Dendritic cell treated with granulocyte-macrophage colony-stimulating factor and Interleukin-4, amounts not matched to agents 40 ng/mL and 50 ng/mL, for 4 days (primary cell): ENCODE data around the gene ELOB.

Source experiments
- H3K27ac Mint-ChIP-seq: one replicate; pipeline ENCODE4 v1.8.0; 2022; ENCODE audit warnings: mild to moderate bottlenecking, mixed read lengths
- H3K27me3 Mint-ChIP-seq: one replicate; pipeline ENCODE4 v1.8.0; 2022; ENCODE audit warnings: mild to moderate bottlenecking, mixed read lengths
- H3K36me3 Mint-ChIP-seq: one replicate; pipeline ENCODE4 v1.8.0; 2022; ENCODE audit warnings: low read depth, mixed read lengths
- H3K4me1 Mint-ChIP-seq: one replicate; pipeline ENCODE4 v1.8.0; 2022; ENCODE audit warnings: low read depth, mixed read lengths
- H3K4me3 Mint-ChIP-seq: one replicate; pipeline ENCODE4 v1.8.0; 2022; ENCODE audit warnings: mild to moderate bottlenecking, moderate library complexity, mixed read lengths
- H3K9me3 Mint-ChIP-seq: one replicate; pipeline ENCODE4 v1.8.0; 2022; ENCODE audit warnings: mixed read lengths
- intact Hi-C: fragments of 100-400 bp; cut with micrococcal nuclease; formaldehyde crosslinking; loops from one replicate; pipeline ENCODE4 v1.15.0; 2022

Gene ELOB

GRCh38 chr16:2777231-2777902 is at the start of gene ELOB:
ELOB (minus strand) TSS chr16:2777280; CDS start chr16:2777239, 41 bp downstream.
- H3K27me3 Mint-ChIP-seq: peaks cover 2% of the 10 kb centered on the region
- H3K4me3 Mint-ChIP-seq: peak within 1 kb of the TSS; percentile 90
- intact Hi-C loops: loop anchor here (1.0 to 5.0 kb wide), 3 partner anchors 17 to 40 kb away; partner anchors contain the start of genes PRSS21 and SRRM2
- H3K27ac Mint-ChIP-seq: peak within 1 kb of the TSS; percentile 99
- H3K36me3 Mint-ChIP-seq: peaks cover 59% of the 10 kb centered on the region
- peaks cover 58% of the 10 kb centered on the region for H3K4me1 Mint-ChIP-seq
- no peaks in the 10 kb centered on the region for H3K9me3 Mint-ChIP-seq

DNA sequence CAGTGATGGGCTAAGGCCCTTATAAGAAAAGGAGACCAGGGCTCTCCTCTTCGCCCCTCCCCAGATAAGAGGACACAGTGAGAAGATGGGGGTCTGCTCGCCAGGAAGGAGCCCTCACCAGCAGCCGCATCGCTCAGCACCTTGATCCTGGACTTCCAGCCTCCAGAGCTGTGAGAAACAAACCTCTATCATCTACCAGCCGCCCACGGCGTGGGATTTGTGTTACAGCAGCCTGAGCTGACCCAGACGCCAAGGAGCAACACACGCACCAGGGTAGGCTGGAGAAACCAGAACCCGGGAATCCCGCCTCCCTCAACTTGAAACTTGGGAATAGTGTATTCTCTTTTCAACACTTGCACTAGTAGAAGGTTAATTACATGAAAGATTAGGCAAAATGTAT is 48.8 kb upstream of the ELOB start:
- intact Hi-C loops: no loop called here
- H3K4me3 Mint-ChIP-seq: no peak overlapping the region
- H3K27me3 Mint-ChIP-seq: peaks cover 11% of the 10 kb centered on the region
- H3K4me1 Mint-ChIP-seq: peaks cover 21% of the 10 kb centered on the region
- H3K27ac Mint-ChIP-seq: no peak overlapping the region
- no peaks in the 10 kb centered on the region for H3K9me3 Mint-ChIP-seq
- H3K36me3 Mint-ChIP-seq: peaks cover 4% of the 10 kb centered on the region

- Mint-ChIP-seq H3K36me3 (no peaks in the 10 kb centered on the region), H3K27me3 (peaks cover 11% of the 10 kb centered on the region), H3K4me1 (peaks cover 14% of the 10 kb centered on the region), H3K27ac (no peak overlapping the region), H3K4me3 (no peak overlapping the region), H3K9me3 (no peaks in the 10 kb centered on the region)
- intact Hi-C loops: no loop called here
Observed at GRCh38 chr16:2825049-2825742, 48.1 kb upstream of the ELOB start.

- Mint-ChIP-seq H3K4me1 (peaks cover 9% of the 10 kb centered on the region), H3K36me3 (no peaks in the 10 kb centered on the region), H3K4me3 (no peak overlapping the region), H3K9me3 (no peaks in the 10 kb centered on the region), H3K27me3 (peaks cover 11% of the 10 kb centered on the region), H3K27ac (no peak overlapping the region)
- intact Hi-C loops: no loop called here
Observed at GRCh38 chr16:2824626-2825025, 47.5 kb upstream of the ELOB start.

DNA sequence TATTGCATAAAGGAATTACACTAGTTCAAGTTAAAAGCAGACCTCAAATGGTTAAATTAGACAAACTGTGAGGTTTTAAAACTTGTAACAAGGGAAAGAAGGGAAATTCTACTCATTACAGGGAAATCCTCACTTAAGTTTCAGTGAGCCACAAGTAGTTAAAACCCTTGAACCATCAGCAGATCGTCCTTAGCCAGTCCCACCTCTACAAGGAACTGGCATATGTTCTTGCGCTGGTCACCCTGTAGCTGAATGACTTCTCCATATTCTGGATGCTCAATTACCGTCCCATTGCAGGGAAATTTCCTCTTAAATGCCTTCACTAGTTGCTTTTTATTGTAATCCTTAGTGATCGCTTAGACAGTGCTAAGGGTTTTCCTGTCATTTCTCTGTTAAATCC is 45.4 kb upstream of the ELOB start:
- H3K27ac Mint-ChIP-seq: no peak overlapping the region
- H3K4me3 Mint-ChIP-seq: no peak overlapping the region
- peaks cover 25% of the 10 kb centered on the region for H3K4me1 Mint-ChIP-seq
- H3K36me3 Mint-ChIP-seq: no peaks in the 10 kb centered on the region
- H3K9me3 Mint-ChIP-seq: no peaks in the 10 kb centered on the region
- peaks cover 13% of the 10 kb centered on the region for H3K27me3 Mint-ChIP-seq
- intact Hi-C loops: no loop called here

GRCh38 chr16:2822158-2822495 is 45.0 kb upstream of the ELOB start:
- H3K27me3 Mint-ChIP-seq: peaks cover 13% of the 10 kb centered on the region
- H3K4me3 Mint-ChIP-seq: no peak overlapping the region
- no peaks in the 10 kb centered on the region for H3K9me3 Mint-ChIP-seq
- intact Hi-C loops: no loop called here
- H3K36me3 Mint-ChIP-seq: no peaks in the 10 kb centered on the region
- peak overlapping the region; percentile 22 for H3K27ac Mint-ChIP-seq
- H3K4me1 Mint-ChIP-seq: peaks cover 27% of the 10 kb centered on the region

DNA sequence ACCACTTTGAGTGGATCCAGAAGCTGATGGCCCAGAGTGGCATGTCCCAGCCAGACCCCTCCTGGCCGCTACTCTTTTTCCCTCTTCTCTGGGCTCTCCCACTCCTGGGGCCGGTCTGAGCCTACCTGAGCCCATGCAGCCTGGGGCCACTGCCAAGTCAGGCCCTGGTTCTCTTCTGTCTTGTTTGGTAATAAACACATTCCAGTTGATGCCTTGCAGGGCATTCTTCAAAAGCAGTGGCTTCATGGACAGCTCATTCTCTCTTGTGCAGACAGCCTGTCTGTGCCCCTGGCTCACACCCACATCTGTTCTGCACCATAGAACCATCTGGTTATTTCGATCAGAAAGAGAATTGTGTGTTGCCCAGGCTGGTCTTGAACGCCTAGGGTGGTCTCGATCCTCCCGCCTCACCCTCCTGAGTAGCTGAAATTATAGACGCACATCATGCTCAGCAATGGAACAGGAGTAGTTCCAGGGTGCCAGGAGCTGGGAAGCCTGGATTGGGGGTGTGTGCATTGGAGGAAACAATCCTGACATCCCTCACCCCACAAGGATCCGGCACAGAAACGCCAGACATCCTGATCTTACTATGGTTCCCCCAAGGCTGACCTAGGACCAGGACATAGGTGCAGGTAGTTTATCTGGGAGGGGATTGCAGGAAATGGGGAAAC is 44.5 kb upstream of the ELOB start:
- Mint-ChIP-seq H3K9me3 (no peaks in the 10 kb centered on the region), H3K27me3 (peaks cover 13% of the 10 kb centered on the region), H3K27ac (peak overlapping the region; percentile 22), H3K4me1 (peaks cover 29% of the 10 kb centered on the region), H3K36me3 (no peaks in the 10 kb centered on the region), H3K4me3 (no peak overlapping the region)
- intact Hi-C loops: no loop called here

DNA sequence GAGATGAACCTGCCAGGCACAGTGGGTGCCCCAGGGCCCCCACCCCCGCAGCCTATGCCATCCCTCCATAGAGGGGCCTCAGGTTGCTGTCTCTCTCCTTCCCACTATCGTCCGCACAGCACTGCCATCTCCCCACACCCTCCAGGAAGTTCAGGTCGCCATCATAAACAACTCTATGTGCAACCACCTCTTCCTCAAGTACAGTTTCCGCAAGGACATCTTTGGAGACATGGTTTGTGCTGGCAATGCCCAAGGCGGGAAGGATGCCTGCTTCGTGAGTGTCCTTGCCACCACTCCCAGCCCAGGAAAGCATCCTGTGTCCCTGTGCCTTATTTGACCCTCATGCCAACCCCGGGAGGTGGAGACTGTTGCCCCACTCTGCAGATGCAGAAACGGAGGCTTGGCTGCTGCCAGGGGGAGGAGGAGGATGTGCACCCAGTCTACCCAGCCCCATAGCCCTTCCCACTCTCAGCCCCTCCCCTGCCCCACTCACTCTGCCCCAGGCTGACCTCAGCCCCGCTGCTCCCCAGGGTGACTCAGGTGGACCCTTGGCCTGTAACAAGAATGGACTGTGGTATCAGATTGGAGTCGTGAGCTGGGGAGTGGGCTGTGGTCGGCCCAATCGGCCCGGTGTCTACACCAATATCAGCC is 43.9 kb upstream of the ELOB start:
- H3K27me3 Mint-ChIP-seq: peaks cover 10% of the 10 kb centered on the region
- H3K9me3 Mint-ChIP-seq: no peaks in the 10 kb centered on the region
- peak overlapping the region; percentile 22 for H3K27ac Mint-ChIP-seq
- intact Hi-C loops: no loop called here
- no peaks in the 10 kb centered on the region for H3K36me3 Mint-ChIP-seq
- peaks cover 36% of the 10 kb centered on the region for H3K4me1 Mint-ChIP-seq
- H3K4me3 Mint-ChIP-seq: no peak overlapping the region

GRCh38 chr16:2819939-2820835 is 43.1 kb upstream of the ELOB start:
- H3K27ac Mint-ChIP-seq: no peak overlapping the region

GRCh38 chr16:2819179-2819938 is 42.3 kb upstream of the ELOB start:
- Mint-ChIP-seq H3K4me1 (peaks cover 44% of the 10 kb centered on the region), H3K4me3 (no peak overlapping the region), H3K27me3 (peaks cover 9% of the 10 kb centered on the region), H3K36me3 (no peaks in the 10 kb centered on the region), H3K9me3 (no peaks in the 10 kb centered on the region), H3K27ac (no peak overlapping the region)
- intact Hi-C loops: loop anchor here (5.0 kb wide), 1 partner anchor 42 kb away; the partner anchor contains the start of gene ELOB

More at GRCh38 chr16:2819939-2820835, 43.1 kb upstream of the ELOB start:
- H3K27me3 Mint-ChIP-seq: peaks cover 7% of the 10 kb centered on the region
- H3K4me1 Mint-ChIP-seq: peaks cover 44% of the 10 kb centered on the region
- H3K9me3 Mint-ChIP-seq: no peaks in the 10 kb centered on the region
- intact Hi-C loops: loop anchor here (5.0 kb wide), 1 partner anchor 43 kb away; the partner anchor contains the start of gene ELOB
- H3K4me3 Mint-ChIP-seq: no peak overlapping the region
- H3K36me3 Mint-ChIP-seq: no peaks in the 10 kb centered on the region

DNA sequence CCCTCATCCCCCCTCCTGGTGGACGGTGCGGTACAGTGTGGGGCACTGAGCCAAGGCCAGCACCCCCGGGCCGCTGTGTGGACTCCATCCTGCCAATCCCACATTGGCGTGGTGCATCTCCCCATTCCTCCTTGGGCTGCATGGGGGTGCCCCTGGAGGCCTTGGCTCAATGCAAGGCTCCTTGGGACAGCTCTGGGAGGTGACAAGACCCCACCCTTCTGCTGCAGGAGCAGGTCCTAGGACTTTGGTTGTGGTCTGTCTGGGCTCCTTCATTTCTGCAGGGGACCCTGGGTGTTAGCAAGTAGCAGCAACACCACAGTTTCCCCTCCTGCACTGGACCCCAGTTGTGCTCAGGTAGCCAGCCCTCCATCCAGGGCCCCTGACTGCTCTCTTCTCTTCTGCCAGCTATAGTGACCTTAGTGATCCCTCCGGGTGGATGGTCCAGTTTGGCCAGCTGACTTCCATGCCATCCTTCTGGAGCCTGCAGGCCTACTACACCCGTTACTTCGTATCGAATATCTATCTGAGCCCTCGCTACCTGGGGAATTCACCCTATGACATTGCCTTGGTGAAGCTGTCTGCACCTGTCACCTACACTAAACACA is 41.3 kb upstream of the ELOB start:
- Mint-ChIP-seq H3K36me3 (no peaks in the 10 kb centered on the region), H3K27ac (peak overlapping the region; percentile 76), H3K4me1 (peaks cover 44% of the 10 kb centered on the region), H3K27me3 (peaks cover 9% of the 10 kb centered on the region), H3K4me3 (peak overlapping the region; percentile 50), H3K9me3 (no peaks in the 10 kb centered on the region)
- intact Hi-C loops: loop anchor here (5.0 kb wide), 1 partner anchor 41 kb away; the partner anchor contains the start of gene ELOB
